Vagina (tissue), 2 donors: ENCODE measurements around the gene USP7. TPM values are rescaled to one million over a fixed set of nuclear protein-coding genes. Genes with fewer than 3 reads are reported as not detected.

Experiments
- DNase-seq, 2 donors: peaks; one replicate each; pipeline ENCODE4 v3.0.0-alpha.2; 2017; ENCODE audit errors: extremely low spot score in 2 of 2
- H3K27ac ChIP-seq: fragments of 200-600 bp; sonication (generic); one replicate; pipeline ENCODE4 v1.5.1; 2019
- H3K27me3 ChIP-seq: fragments of 200-600 bp; sonication (generic); one replicate; pipeline ENCODE4 v1.5.1; 2019
- H3K36me3 ChIP-seq, 2 donors: fragments of 200-600 bp; sonication (generic); one replicate each; pipeline ENCODE4 v1.5.1; 2017 to 2019
- H3K4me1 ChIP-seq: fragments of 200-600 bp; sonication (generic); one replicate; pipeline ENCODE4 v1.5.1; 2019
- H3K4me3 ChIP-seq, 2 donors: fragments of 200-600 bp; sonication (generic); 1 replicate in 1 of 2; 2 replicates in 1 of 2; pipeline ENCODE4 v1.5.1; 2016 to 2019
- H3K9me3 ChIP-seq: fragments of 200-600 bp; sonication (generic); one replicate; pipeline ENCODE4 v1.5.1; 2019
- POLR2A ChIP-seq, 2 donors: fragments of 450-650 bp; IDR thresholded peaks; one replicate each; pipeline ENCODE4 v1.6.1; 2017; ENCODE audit warnings: antibody characterized with exemption in 2 of 2, mild to moderate bottlenecking in 2 of 2, moderate library complexity in 2 of 2
- POLR2AphosphoS5 ChIP-seq, 2 donors: sonication (generic); formaldehyde crosslinking; IDR thresholded peaks; one replicate each; pipeline ENCODE4 v1.9.0; 2017; ENCODE audit warnings: antibody characterized with exemption in 2 of 2, mild to moderate bottlenecking in 2 of 2, low read depth in 1 of 2; ENCODE audit not compliant: insufficient read depth in 1 of 2
- intact Hi-C: fragments of 100-400 bp; cut with DNase I; formaldehyde crosslinking; loops from one replicate; pipeline ENCODE4 v1.15.1; 2023
- total RNA-seq: library from RNA; depleted of rRNA; stranded (reverse); fragments of >200 nt; gene quantifications from one replicate; pipeline ENCODE4 v1.2.3, GENCODE V29; 2016
- TF ChIP-seq, protein P1 (sequence below), 3 experiments: fragments of 450-650 bp in 2 of 3; fragments of 200-600 bp in 1 of 3; sonication (generic) in 1 of 3; IDR thresholded peaks; one replicate each; pipeline ENCODE4 v1.5.1; 2017 to 2019; ENCODE audit warnings: antibody characterized with exemption in 3 of 3, mild to moderate bottlenecking in 2 of 3, moderate library complexity in 2 of 3

The USP7 gene
- total RNA-seq, 1 donor from 2014 or later = 112 TPM

DNA sequence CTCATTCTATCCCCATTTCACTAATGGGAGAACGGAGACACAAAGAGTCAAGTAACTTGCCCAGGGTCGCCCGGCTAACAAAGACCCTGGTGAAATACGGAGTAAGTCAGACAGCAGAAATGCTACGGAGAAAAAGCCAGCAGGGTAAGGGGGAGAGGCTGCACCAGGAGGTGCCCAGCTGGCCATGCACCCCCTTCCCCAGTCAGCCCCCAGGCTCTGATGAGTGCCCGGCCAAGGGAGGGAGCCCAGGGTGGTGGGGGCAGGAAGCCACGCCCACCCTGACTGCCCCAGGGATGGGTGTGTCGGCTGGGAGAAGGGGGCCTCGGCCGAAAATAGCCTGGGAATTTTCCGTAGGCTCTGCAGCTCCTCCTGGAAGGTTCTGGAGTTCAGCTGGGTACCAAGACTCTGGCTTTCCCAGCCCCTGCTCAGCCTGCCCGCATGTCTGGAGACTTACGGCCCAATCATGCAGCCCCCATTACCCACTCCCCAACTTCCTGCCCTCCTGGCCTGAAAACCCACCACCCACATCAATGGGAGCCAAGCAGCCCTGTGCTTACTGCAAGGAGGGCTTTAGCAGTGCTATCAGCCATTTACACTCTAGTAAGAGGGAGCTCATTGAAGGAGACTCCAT, 99.1 kb downstream of the USP7 start:
- TF ChIP-seq, protein P1, sequence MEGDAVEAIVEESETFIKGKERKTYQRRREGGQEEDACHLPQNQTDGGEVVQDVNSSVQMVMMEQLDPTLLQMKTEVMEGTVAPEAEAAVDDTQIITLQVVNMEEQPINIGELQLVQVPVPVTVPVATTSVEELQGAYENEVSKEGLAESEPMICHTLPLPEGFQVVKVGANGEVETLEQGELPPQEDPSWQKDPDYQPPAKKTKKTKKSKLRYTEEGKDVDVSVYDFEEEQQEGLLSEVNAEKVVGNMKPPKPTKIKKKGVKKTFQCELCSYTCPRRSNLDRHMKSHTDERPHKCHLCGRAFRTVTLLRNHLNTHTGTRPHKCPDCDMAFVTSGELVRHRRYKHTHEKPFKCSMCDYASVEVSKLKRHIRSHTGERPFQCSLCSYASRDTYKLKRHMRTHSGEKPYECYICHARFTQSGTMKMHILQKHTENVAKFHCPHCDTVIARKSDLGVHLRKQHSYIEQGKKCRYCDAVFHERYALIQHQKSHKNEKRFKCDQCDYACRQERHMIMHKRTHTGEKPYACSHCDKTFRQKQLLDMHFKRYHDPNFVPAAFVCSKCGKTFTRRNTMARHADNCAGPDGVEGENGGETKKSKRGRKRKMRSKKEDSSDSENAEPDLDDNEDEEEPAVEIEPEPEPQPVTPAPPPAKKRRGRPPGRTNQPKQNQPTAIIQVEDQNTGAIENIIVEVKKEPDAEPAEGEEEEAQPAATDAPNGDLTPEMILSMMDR (IDR thresholded peaks at IDR 0.05) = no peak
- TF ChIP-seq POLR2A (IDR thresholded peaks at IDR 0.05) (no peak), POLR2AphosphoS5 (IDR thresholded peaks at IDR 0.05; ENCODE audit: insufficient read depth in 1 of 2, low read depth in 1 of 2) (no peak)
- no peak for DNase-seq
- intact Hi-C loops = no loop called here
- Histone ChIP-seq H3K27ac (peak overlapping the region; percentile 86), H3K36me3 (no peaks in the 10 kb centered on the region), H3K9me3 (no peaks in the 10 kb centered on the region), H3K4me3 (no peak overlapping the region), H3K27me3 (no peaks in the 10 kb centered on the region), H3K4me1 (peaks cover 86% of the 10 kb centered on the region)

DNA sequence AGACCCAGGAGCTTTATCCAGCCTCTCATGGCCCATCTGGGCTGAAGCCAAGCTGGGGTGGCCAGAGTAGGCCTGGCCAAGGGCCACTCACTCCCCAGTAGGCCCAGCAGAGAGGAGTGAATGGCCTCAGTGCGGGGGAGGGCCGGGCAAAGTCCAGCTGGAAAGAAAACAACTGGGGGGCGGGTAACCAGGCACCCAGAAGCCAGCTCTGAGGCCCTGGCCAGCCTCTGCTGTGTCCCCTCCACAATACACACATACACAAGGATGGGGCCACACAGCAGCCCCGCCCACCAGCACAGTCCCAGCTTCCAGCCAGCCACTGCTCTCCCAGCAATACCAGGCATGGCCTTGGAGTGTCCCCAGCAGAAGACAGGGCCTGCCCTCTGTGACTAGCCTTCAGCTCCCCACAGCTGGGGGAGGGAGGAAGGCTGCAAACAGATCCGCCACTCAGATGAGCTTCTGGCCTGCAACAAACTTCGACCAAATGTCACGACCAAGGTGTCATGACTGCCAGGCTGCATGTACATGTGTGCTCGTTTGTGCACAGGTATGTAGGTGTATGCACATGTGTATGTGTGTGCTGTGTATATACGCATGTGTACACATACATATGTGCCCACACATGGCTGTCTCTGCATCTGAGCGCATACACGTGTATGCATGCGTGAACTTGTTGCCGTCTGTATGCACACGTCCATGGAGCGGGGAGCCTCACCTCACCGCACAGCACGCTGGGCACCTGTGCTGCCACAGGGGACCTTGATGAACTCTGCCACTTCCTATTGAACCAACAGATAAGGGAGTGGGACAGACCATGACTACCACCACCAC, 99.9 kb downstream of the USP7 start:
- Histone ChIP-seq H3K27ac (peak overlapping the region; percentile 86), H3K4me1 (peaks cover 90% of the 10 kb centered on the region), H3K9me3 (no peaks in the 10 kb centered on the region), H3K27me3 (no peaks in the 10 kb centered on the region), H3K36me3 (peaks cover 0 to 4% of the 10 kb centered on the region in 2 donors), H3K4me3 (no peak overlapping the region)
- intact Hi-C loops = no loop called here
- DNase-seq = no peak
- TF ChIP-seq POLR2A (IDR thresholded peaks at IDR 0.05) = no peak
- TF ChIP-seq POLR2AphosphoS5 (IDR thresholded peaks at IDR 0.05; ENCODE audit: insufficient read depth in 1 of 2, low read depth in 1 of 2) = no peak
- TF ChIP-seq, protein P1 (IDR thresholded peaks at IDR 0.05) = no peak

DNA sequence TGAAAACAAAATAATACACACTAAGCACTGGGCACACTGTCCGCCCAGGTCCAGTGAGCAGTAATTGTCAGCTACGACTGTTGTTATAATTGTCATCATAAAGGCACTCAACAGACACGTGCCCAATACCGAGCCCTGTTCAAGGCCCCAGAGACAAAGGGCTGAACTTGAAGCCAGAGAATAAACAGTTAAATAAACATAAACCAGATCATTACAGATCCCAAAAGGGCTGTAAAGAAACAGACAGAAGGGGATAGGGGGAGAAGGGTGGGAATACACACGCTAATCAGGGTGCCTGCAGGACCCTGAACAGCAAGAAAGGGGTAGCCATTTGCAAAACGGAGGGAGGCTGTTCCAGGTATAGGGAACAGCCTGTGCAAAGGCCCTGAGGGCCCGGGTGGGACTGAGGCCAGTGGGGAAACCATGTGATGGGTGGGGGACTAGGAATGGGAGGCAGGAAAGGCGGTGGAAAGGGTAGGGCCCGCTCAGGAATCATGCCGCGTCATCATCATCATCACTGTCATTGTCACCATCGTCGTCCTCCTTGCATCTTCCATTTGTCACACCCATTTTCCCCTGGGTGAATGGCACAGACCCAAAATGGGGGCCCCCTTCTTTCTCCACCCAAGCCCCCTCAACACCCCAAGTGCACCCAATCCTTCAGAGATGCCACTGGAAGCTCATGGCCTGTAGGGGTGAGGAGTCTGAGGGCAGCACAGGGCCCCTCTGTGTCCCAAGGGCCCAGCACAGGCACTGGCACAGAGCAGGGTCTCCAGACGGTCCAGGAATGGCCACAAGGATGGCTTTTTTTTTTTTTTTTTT, 101.2 kb downstream of the USP7 start:
- no peak for DNase-seq
- H3K4me3 ChIP-seq = no peak overlapping the region
- TF ChIP-seq POLR2AphosphoS5 (IDR thresholded peaks at IDR 0.05; ENCODE audit: insufficient read depth in 1 of 2, low read depth in 1 of 2) (no peak), POLR2A (IDR thresholded peaks at IDR 0.05) (no peak)
- TF ChIP-seq, protein P1 (IDR thresholded peaks at IDR 0.05) = no peak
- peaks cover 0 to 15% of the 10 kb centered on the region in 2 donors for H3K36me3 ChIP-seq
- H3K9me3 ChIP-seq = no peaks in the 10 kb centered on the region
- H3K27me3 ChIP-seq = no peaks in the 10 kb centered on the region
- H3K4me1 ChIP-seq = peaks cover 89% of the 10 kb centered on the region
- H3K27ac ChIP-seq = peak overlapping the region; percentile 86
- intact Hi-C loops = no loop called here

DNA sequence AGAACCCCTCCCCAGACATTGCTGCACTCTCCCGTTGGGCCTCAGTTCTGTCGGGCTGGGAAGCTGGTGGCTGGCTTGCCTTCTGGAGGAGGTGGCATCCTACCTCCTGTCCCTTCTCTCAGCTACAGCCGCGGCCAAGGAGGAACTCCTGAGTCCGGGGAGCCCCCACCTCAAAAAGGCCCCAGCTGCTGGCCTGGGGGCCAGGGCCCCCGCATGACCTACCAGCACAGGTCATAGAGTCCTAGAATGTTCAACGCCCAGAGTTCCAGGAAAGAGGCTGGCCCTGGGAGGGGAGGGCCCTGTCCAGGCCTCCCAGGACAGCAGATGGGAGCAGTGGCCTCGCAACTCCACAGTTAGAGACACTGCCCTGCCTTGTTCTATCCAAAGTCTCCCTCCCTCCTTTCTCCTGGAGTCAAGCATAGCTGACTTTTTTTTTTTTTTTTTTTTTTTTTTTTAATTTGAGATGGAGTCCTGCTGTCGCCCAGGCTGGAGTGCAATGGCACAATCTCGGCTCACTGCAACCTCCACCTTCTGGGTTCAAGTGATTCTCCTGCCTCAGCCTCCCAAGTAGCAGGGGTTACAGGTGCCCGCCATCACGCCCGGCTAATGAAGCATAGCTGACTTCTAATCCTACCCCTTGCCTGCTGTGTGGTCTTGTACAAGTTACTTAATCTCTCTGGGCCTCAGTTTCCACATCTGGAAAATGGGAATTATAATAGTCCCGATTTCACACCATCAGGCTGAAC, 102.0 kb downstream of the USP7 start:
- Histone ChIP-seq H3K27me3 (no peaks in the 10 kb centered on the region), H3K36me3 (peaks cover 0 to 18% of the 10 kb centered on the region in 2 donors), H3K9me3 (no peaks in the 10 kb centered on the region), H3K4me1 (peaks cover 83% of the 10 kb centered on the region), H3K27ac (peak overlapping the region; percentile 62), H3K4me3 (no peak overlapping the region)
- no peak for DNase-seq
- TF ChIP-seq, protein P1 (IDR thresholded peaks at IDR 0.05) = no peak
- TF ChIP-seq POLR2AphosphoS5 (IDR thresholded peaks at IDR 0.05; ENCODE audit: insufficient read depth in 1 of 2, low read depth in 1 of 2) = peak in 1 of 2 donors; percentile 44
- intact Hi-C loops = no loop called here
